ENCODE data around the gene AATK. TPM values are rescaled to one million over a fixed set of nuclear protein-coding genes. Genes with fewer than 3 reads are reported as not detected.

AATK gene
- total and polyA plus RNA-seq, 2 donors (not counting 3 experiments of a cell fraction or from before 2014, with no cell fraction given), result 0.69 to 1.00 TPM

- dilution Hi-C loops (cut with MboI; ENCODE audit: extremely low pct_ligation_motif_present, low sequenced_read_pairs) (no loop called here), intact Hi-C loops (cut with micrococcal nuclease) (no loop called here)
- Histone ChIP-seq H3K4me2 (ENCODE audit: insufficient read depth, low read length) (no peak overlapping the region), H3K4me3 (replicated peaks in 1 of 3; ENCODE audit: insufficient read depth in 1 of 3, low read depth in 1 of 3, low read length in 3 of 3) (no peak overlapping the region), H3K79me2 (ENCODE audit: control insufficient read depth, insufficient read depth, low read length) (no peaks in the 10 kb centered on the region), H3K27ac (ENCODE audit: insufficient read depth, low read depth, low read length) (no peak overlapping the region), H3K9me1 (replicated peaks; ENCODE audit: control insufficient read depth, extremely low read depth, insufficient read depth, low read length) (no peaks in the 10 kb centered on the region), H3K27me3 (ENCODE audit: control insufficient read depth in 2 of 2, insufficient read depth in 2 of 2, low read length in 2 of 2) (no peaks in the 10 kb centered on the region), H2AFZ (ENCODE audit: low read depth, low read length) (no peak overlapping the region), H3K36me3 (ENCODE audit: control insufficient read depth in 2 of 2, extremely low read depth in 1 of 2, insufficient read depth in 2 of 2, low read length in 2 of 2) (no peaks in the 10 kb centered on the region), H3K9ac (replicated peaks; ENCODE audit: extremely low read depth, insufficient read depth, low read length) (no peak overlapping the region), H3K9me3 (replicated peaks; ENCODE audit: control insufficient read depth, insufficient read depth, low read length) (no peaks in the 10 kb centered on the region), H3K4me1 (ENCODE audit: control insufficient read depth, extremely low read depth, insufficient read depth, low read length) (peaks cover 8% of the 10 kb centered on the region), H4K20me1 (replicated peaks; ENCODE audit: control insufficient read depth, extremely low read depth, insufficient read depth, low read length) (no peaks in the 10 kb centered on the region)
- TF ChIP-seq POLR2AphosphoS5 (IDR thresholded peaks at IDR 0.05; ENCODE audit: insufficient read depth, low read depth, low read length) (no peak), JUN (IDR thresholded peaks at IDR 0.05; ENCODE audit: borderline replicate concordance, insufficient read depth, insufficient read length, low read depth) (no peak), MAX (IDR thresholded peaks at IDR 0.05; ENCODE audit: insufficient read depth, insufficient read length) (no peak), GATA2 (IDR thresholded peaks at IDR 0.05; ENCODE audit: insufficient read depth, insufficient read length, low read depth, low read length) (no peak), POLR2A (IDR thresholded peaks at IDR 0.05; ENCODE audit: low read depth, low read length) (no peak), EZH2 (IDR thresholded peaks at IDR 0.05; ENCODE audit: borderline replicate concordance, low read depth, low read length, severe bottlenecking) (no peak), MYC (IDR thresholded peaks at IDR 0.05; ENCODE audit: low read depth, low read length) (no peak), CTCF (IDR thresholded peaks at IDR 0.05; ENCODE audit: extremely low read depth in 1 of 2, insufficient read depth in 1 of 2, low read depth in 1 of 2, low read length in 2 of 2) (no peak), FOS (IDR thresholded peaks at IDR 0.05; ENCODE audit: borderline replicate concordance, insufficient read depth, low read length) (no peak)
- no TSS peak for BruUV-seq (replicated peaks)
- DNase-seq (ENCODE audit: low read depth, low spot score) (no peak), FAIRE-seq (no peak)
- ChIA-PET CTCF (interaction anchor here (1.1 to 2.9 kb wide), 6 partner anchors 32 to 106 kb away, joined by 3 to 20 read pairs (median 4); no protein-coding TSS in a partner anchor), POLR2A (no interaction called here)
Observed at GRCh38 chr17:81095383-81095762, 70.6 kb downstream of the AATK start.

Measured in endothelial cell of umbilical vein (primary cell).